Bronchial epithelial cell (primary cell): ENCODE results near the gene SETBP1. TPM values are rescaled to one million over a fixed set of nuclear protein-coding genes. Genes with fewer than 3 reads are reported as not detected.

Experiments used
- DNase-seq: peaks from one replicate; pipeline ENCODE4 v3.0.0-alpha.2; 2010; ENCODE audit warnings: low read depth
- FAIRE-seq: peaks from 2 replicates; lab custom pipeline; 2011; peaks lifted over from hg19 to GRCh38; lab: Jason Lieb, UNC
- H3K27me3 ChIP-seq: 2 replicates; pipeline ENCODE4 v1.5.1; 2011; ENCODE audit warnings: low read length; ENCODE audit not compliant: control insufficient read depth, insufficient read depth
- H3K36me3 ChIP-seq: 2 replicates; pipeline ENCODE4 v1.5.1; 2011; ENCODE audit warnings: low read length; ENCODE audit not compliant: control insufficient read depth, insufficient read depth
- H3K4me3 ChIP-seq: 2 replicates; pipeline ENCODE4 v1.5.1; 2011; ENCODE audit warnings: mild to moderate bottlenecking, low read depth, low read length, control low read depth
- CTCF ChIP-seq: IDR thresholded peaks from 2 replicates; pipeline ENCODE4 v1.5.1; 2011; ENCODE audit warnings: mild to moderate bottlenecking, moderate library complexity, low read length, control low read depth, inconsistent platforms; ENCODE audit not compliant: insufficient read depth, severe bottlenecking
- total RNA-seq: library from RNA; depleted of rRNA; stranded (reverse); fragments of >200 nt; gene quantifications from 2 replicates; pipeline ENCODE4 v1.2.1, GENCODE V29; 2014

The SETBP1 gene
- total RNA-seq, 1 donor from 2014 or later = 1.8 TPM

GRCh38 chr18:44724105-44724778 lies 43.6 kb downstream of the SETBP1 start:
- no peak for DNase-seq
- no peak for FAIRE-seq
- Histone ChIP-seq H3K36me3 (no peaks in the 10 kb centered on the region), H3K4me3 (no peak overlapping the region), H3K27me3 (no peaks in the 10 kb centered on the region)
- TF ChIP-seq CTCF = no peak

GRCh38 chr18:44725300-44726058 lies 44.8 kb downstream of the SETBP1 start:
- no peak overlapping the region for H3K4me3 ChIP-seq
- H3K36me3 ChIP-seq = no peaks in the 10 kb centered on the region
- DNase-seq = peak; percentile 70
- FAIRE-seq = peak; percentile 36
- no peaks in the 10 kb centered on the region for H3K27me3 ChIP-seq
- no peak for TF ChIP-seq CTCF

- no peak for FAIRE-seq
- no peak for DNase-seq
- Histone ChIP-seq H3K4me3 (no peak overlapping the region), H3K27me3 (no peaks in the 10 kb centered on the region), H3K36me3 (no peaks in the 10 kb centered on the region)
- TF ChIP-seq CTCF = no peak
Measured at GRCh38 chr18:44726059-44726421, 45.4 kb downstream of the SETBP1 start.

GRCh38 chr18:44727291-44727690 lies 46.6 kb downstream of the SETBP1 start:
- TF ChIP-seq CTCF = no peak
- FAIRE-seq (no peak), DNase-seq (no peak)
- no peak overlapping the region for H3K4me3 ChIP-seq
- no peaks in the 10 kb centered on the region for H3K36me3 ChIP-seq
- no peaks in the 10 kb centered on the region for H3K27me3 ChIP-seq

GRCh38 chr18:44729631-44730101 lies 49.0 kb downstream of the SETBP1 start:
- DNase-seq (peak; percentile 30), FAIRE-seq (no peak)
- H3K4me3 ChIP-seq = no peak overlapping the region
- H3K36me3 ChIP-seq = no peaks in the 10 kb centered on the region
- no peaks in the 10 kb centered on the region for H3K27me3 ChIP-seq
- no peak for TF ChIP-seq CTCF
